NCI-H1436 treated with DMSO at 0.1 percent for 48 hours (cell line): ENCODE data around the gene ADRM1.

Source experiments
- DNase-seq: peaks from one replicate; lab custom pipeline; 2025; lab: John Stamatoyannopoulos, UW

Gene ADRM1

GRCh38 chr20:62339647-62340062 is 36.9 kb downstream of the ADRM1 start:
- DNase-seq: no peak

GRCh38 chr20:62342910-62343309 is 40.1 kb downstream of the ADRM1 start:
- DNase-seq: peak; percentile 66

DNA sequence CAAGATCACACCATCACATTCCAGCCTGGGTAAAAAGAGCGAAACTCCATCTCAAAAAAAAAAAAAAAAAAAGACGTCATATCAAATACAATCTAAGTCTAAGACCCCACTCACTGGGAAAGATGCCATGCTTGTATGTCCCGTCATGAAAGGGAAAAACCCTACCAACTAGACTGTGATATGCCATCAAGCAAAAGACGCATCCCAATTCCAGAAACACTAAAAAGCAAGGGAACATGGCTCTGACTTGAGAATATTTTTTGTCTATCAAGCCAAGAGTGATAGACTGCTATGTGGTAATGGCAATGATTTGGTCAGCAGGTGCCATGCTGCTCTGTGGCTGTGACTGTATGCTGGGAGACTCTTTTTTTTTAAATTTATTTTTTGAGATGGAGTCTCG is 41.3 kb downstream of the ADRM1 start:
- no peak for DNase-seq

DNA sequence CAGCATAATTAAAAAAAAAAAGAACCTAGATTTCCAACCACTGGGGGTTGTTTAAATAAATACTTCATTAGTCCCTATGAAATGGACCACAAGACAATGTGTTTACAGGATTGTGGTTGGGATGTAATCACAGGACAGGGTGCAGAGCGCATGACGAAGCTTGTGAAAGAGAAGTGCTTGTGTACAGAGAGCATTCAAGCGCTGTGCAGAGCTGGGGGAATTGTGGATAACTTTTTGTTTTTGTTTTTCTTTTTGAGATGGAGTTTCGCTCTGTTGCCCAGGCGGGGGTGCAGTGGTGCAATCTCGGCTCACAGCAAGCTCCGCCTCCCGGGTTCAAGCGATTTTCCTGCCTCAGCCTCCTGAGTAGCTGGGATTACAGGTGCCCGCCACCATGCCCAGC is 42.0 kb downstream of the ADRM1 start:
- no peak for DNase-seq

GRCh38 chr20:62345681-62346370 is 43.0 kb downstream of the ADRM1 start:
- no peak for DNase-seq

DNA sequence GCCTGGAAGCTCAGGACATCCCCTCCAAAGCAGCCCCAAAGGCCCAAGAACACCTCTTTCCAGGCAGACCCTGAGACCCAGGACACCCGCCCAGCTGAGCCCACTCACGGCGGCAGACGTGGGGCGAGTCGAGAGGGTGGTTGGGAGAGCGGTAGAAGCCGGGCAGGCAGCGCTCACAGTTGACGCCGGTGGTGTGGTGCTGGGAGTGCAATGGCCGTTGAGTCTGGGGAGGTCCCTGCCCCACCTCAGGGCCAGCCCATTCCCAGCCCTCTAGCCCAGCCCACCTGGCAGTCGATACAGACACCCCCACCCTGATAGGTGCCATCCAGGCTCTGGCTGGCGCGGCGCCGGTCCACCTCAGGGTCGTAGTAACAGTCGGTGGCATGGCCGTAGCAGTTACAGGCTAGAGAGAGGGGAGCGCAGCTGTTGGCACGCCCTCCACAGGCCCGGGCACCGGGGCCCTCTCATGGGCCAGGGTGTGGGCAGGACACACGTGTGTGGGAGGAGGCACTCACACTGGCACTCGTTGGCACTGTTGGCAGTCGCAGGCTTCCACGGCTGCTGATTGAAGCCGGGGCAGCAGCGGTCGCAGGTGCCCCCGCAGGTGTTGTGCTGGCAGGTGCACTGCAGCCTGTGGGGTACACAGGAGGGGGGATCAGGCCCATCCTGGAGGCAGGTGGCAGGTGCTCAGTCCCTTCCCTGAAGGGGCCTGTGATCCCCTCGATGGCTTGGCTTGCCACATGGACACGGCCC is 43.8 kb downstream of the ADRM1 start:
- no peak for DNase-seq

GRCh38 chr20:62347151-62347404 is 44.3 kb downstream of the ADRM1 start:
- DNase-seq: no peak

DNA sequence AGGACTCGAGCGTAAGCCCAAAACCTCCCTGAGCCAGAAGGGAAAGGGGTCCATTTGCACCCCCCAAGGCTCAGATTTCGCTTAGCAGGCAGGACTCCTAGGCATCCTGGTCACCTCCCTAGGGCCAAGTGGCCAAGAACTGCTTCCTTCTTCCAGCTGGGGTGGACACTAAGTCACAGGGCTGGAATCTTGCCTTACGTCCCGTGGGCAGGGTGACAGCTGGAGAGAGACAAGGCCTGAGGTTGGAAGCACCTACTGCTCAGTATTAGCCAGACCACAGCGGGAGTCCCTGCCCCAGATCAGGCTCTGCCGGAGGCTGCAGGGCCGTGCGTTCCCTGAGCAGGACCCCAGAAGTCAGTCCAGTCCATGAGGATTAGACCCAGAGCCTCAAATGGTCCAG is 44.6 kb downstream of the ADRM1 start:
- no peak for DNase-seq

DNA sequence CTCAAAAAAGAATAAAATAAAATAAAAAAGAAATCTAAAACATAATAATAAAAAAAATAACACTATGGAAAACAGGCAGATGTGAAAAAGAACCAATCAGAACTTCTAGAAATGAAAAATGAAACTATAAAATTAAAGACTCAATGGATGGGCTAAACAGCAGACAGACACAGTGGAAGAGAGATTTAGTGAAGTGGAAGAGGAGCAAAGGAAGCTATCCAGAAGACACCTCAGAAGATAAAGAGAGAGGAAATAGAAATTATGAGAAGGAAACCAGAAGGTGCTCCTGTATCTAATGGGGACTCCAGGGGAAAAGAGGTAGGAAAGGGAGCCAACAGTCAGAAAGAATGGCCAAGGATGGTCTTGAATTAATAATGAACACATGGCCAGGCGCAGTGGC is 45.8 kb downstream of the ADRM1 start:
- DNase-seq: no peak

DNA sequence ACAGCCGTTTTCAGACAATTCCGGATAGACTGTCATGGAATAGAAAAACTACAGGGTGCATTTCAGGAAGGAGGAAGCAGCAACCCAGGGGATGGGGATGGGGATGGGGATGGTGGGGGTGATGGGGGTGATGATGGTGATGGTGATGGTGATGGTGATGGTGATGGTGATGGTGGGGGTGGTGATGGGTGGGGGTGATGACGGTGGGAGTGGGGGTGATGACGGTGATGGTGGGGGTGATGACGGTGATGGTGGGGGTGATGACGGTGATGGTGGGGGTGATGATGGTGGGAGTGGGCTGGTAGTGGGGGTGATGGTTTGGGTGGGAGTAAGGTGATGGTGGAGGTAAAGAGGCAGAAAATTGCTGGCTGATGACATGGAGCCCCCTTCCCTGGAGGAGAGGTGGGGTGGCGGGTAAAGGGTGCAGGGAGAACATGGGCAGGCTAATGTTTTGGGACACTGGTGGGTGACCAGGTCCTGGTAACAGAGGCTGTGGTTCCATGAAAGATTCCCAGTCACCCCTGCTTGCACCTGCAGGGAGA is 46.8 kb downstream of the ADRM1 start:
- no peak for DNase-seq

GRCh38 chr20:62350098-62350628 is 47.4 kb downstream of the ADRM1 start:
- peak; percentile 19 for DNase-seq

- no peak for DNase-seq
Observed at GRCh38 chr20:62350629-62351422, 48.0 kb downstream of the ADRM1 start.

DNA sequence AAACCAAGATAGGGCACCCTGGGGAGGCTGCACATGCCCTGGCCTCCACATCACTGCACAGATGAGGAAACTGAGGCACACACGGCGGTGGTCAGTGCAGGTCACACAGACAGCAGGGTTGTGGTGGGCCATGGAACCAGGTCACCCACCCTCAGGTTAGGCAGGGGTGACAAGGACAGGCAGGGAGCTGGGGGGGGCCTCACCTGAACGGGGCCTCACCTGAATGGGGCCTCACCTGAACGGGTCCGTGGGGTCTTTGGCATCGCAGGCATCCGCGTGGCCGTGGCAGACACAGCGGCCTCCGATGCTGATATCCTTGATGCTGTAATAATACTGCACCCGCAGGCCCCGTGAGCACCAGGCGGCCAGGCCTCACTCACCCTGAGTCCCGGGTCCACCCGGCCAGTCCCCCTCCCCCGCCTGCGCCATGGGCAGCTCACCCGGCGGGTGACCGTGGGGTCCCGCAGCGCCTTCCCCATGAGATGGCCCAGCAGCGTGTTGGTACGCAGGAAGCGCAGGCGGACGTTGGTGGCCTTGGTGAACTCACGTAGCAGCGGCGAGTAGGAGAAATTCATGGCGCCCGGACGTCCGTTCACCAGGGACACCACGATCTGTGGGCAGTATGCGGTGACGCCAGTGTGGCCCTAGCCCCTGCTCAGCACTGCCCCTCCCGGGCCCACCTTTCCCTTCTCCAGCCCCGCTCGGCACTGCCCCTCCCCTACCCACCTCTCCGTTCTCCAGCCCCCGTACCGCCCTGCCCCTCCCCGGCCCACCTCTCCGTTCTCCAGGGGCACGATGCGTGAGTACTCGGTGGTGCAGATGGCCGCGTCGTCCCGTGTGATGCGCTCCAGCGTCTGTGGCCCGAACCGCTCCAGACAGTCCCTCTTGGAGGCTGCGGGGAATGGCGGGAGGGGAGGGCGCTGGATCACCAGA is 48.9 kb downstream of the ADRM1 start:
- DNase-seq: no peak

DNA sequence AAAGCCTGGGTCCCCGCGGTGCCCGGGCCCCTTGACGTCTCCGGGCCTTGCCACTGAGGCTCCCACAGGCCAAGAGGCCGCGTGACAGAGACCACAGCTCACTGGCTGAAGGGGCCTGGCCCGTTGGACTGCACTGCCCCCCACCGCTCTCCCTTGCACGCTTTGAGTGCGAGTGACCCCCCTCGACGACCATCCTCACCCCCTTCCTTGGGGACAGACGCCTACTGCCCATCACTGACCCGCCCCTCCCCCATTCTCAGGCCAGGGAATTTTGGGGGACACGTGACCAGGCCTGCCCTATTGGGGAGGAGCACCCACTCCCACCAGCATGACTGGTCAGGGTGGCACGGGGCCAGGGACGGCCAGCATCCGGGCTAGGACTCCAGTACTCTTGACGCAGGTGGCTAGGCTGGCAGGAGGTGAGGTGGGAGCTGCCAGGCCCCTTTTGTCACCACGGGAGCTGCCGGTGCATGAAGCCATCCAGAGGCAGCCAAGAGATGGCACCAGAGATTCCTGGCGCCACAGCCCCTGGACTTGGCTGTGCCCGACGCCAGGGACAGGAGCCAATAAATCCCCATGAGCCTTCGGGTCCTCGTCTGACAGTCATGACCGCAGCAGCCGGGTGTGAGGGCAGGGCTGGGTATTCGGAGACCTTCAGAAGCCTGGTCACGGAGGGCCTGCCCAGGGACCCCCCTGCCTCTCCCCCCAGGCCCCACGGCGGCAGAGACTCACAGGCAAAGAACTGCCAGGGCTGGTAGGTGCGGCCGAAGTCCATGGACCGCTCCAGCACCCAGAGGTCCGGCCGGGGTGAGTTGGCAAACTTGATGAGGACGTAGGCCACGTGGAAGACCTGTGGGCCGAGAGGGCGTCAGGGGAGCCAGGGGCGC is 49.8 kb downstream of the ADRM1 start:
- no peak for DNase-seq

DNA sequence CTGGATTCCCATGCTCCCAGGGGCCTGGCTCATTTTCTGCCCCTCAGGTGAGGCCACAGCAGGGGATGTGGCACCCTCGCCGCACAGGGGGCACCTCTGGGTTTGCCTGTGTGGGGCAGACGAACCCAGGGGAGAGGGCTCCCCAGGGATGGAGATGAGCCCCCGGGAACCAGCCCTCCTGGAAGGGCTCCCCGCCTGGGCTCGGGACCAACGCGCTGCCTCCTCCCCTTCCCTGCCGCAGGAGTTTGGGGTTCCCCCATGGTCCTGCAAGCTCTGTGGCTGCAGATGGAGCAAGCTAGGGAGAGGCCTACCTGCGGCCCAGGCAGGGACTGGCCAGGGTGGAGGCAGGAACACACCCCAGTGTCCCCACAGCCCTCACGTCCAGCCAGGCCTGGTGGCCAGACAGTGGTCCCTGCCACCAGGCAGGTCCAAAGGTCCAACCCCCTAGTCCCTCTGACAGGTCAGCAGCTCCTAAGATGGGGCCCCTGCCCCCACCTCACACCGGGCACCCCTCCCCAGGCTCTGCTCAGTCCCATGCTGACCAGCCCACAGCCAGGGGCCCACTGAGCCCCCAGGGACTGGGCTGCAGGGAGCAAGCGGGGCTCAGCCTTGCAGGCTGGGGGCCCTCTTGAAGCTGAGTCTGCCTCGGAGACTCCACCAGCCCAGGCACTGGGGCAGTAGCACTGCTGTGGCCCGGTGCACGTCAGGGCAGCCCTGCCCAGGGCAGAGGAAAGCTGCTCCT is 50.7 kb downstream of the ADRM1 start:
- no peak for DNase-seq

- DNase-seq: no peak
Observed at GRCh38 chr20:62354031-62354808, 51.4 kb downstream of the ADRM1 start.

DNA sequence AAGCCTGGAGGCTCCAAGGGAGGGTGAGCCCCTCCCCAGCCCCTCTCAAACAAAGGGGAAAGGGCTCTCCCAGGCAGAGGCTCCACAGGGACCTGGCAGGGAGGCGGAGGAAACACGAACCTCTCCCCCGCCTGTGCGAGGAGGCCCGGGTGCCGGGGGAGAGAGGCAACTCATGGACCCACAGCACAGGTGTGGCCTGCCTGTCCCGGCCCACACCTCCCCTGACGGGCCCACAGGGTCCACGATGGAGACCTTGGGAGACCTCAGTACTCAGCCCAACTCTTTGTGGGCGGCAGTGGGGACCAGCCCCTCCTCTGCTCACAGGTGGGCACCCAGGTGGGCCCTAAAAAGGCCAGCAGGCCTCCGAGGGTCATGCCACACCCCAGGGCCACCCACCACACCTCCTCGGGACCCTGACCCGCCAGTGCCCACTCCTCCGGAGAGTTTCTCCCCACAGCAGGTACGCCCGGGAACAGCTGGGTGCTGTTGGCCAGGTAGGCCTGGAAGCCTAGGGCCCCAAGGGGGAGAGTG is 52.1 kb downstream of the ADRM1 start:
- DNase-seq: no peak

DNA sequence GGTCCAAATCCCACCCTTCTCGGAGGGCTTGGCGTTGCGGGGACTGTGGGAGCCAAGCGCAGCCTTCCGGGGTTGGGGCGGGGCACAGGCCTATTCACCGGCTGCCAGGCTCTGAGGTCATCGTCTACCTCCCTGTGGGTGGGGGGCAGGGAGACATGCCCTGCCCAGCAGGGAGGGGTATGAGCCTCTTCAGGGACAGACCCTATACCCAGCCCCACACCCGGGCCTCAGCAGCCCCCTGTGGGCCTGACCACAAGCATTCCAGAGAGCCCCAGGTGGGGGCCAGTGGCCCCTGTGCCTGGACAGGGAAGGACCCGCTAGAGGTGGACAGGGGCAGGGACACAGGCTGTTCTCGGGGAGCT is 52.7 kb downstream of the ADRM1 start:
- no peak for DNase-seq
